Adrenal gland (tissue), 12 donors: ENCODE results near the gene MAP1B. TPM values are rescaled to one million over a fixed set of nuclear protein-coding genes. Genes with fewer than 3 reads are reported as not detected.

ENCODE experiments used
- DNase-seq, 7 donors: peaks; one replicate each; pipeline ENCODE4 v3.0.0-alpha.2; 2019 to 2020
- H3K27ac ChIP-seq, 5 donors: fragments of 200-600 bp; sonication (generic) in 4 of 5; 1 replicate in 3 of 5; 2 replicates in 2 of 5; pipeline versions ENCODE4 v1.5.1 to v1.8.0; 2016 to 2020; ENCODE audit warnings: mild to moderate bottlenecking in 1 of 5
- H3K27me3 ChIP-seq: fragments of 200-600 bp; 2 replicates; pipeline ENCODE4 v1.8.0; 2021
- H3K36me3 ChIP-seq, 2 donors: fragments of 200-600 bp; replicated peaks in 1 of 2; 1 replicate in 1 of 2; 2 replicates in 1 of 2; pipeline versions ENCODE4 v1.5.1 to v1.8.0; 2018 to 2022
- H3K4me1 ChIP-seq, 2 donors: fragments of 200-600 bp; replicated peaks in 1 of 2; 1 replicate in 1 of 2; 2 replicates in 1 of 2; pipeline versions ENCODE4 v1.5.1 to v1.8.0; 2018 to 2021
- H3K4me3 ChIP-seq, 4 donors: fragments of 200-600 bp; sonication (generic) in 3 of 4; one replicate each; pipeline ENCODE4 v1.5.1; 2016 to 2018
- H3K9me3 ChIP-seq, 3 donors: fragments of 200-600 bp; sonication (generic) in 1 of 3; replicated peaks in 1 of 3; 1 replicate in 2 of 3; 2 replicates in 1 of 3; pipeline versions ENCODE4 v1.5.1 to v1.8.0; 2016 to 2021
- CTCF ChIP-seq, 6 experiments: fragments of 450-650 bp in 4 of 6; fragments of 200-600 bp in 2 of 6; sonication (generic) in 1 of 6; IDR thresholded peaks; 1 replicate in 5 of 6; 2 replicates in 1 of 6; pipeline versions ENCODE4 v1.5.1 to v1.8.0; 2016 to 2021; ENCODE audit warnings: antibody characterized with exemption in 6 of 6, mild to moderate bottlenecking in 2 of 6, moderate library complexity in 1 of 6
- POLR2A ChIP-seq, 2 donors: fragments of 450-650 bp; IDR thresholded peaks; one replicate each; pipeline ENCODE4 v1.6.1; 2017; ENCODE audit warnings: antibody characterized with exemption in 2 of 2, mild to moderate bottlenecking in 2 of 2, moderate library complexity in 1 of 2
- WGBS, 4 donors: extraction: QIAGEN DNeasy Blood & Tissue Kit in 2 of 4; methylation state at CpG; one replicate each; pipeline versions ENCODE4 v1.1.5 to v1.1.7; 2013 to 2017; 5-methylcytosine and 5-hydroxymethylcytosine counted together
- intact Hi-C, 2 donors: fragments of 100-400 bp; cut with DNase I; formaldehyde crosslinking; loops; one replicate each; pipeline versions ENCODE4 v1.14.1 to v1.15.0; 2022 to 2023
- polyA plus RNA-seq, 3 donors: library from polyadenylated mRNA; stranded (reverse); fragments of 200-250 nt in 2 of 3; fragments of 350-450 nt in 1 of 3; fragmentation: Illumina TruSeq in 1 of 3; extraction: RNeasy Lipid Tissue Mini Kit (QIAGEN cat#74804) in 1 of 3; gene quantifications; one replicate each; pipeline ENCODE4 v1.2.3, GENCODE V29; 2013 to 2014
- total RNA-seq, 9 donors: library from RNA; depleted of rRNA in 4 of 9; stranded (reverse); fragments of >200 nt in 4 of 9; fragments of 120-200 nt in 1 of 9; fragmentation: NEBNext Ultra II Directional in 1 of 9; extraction: Animal tissue kit (Norgen Biotek cat#: 25700) in 1 of 9; gene quantifications; one replicate each; pipeline versions ENCODE4 v1.1.0 to v1.2.4, GENCODE V29; 2013 to 2023
- donor health status: healthy with polysubstance abuse.
- donor health status: Bipolar disorder and iron deficiency.
- donor health status: DM: yes; HTN: yes; CAD: no.
- donor health status: DM: no; HTN: no; CAD: no.
- donor health status: DM: no; HTN: no; CAD: no.
- donor health status: DM: yes; HTN: yes; CAD: no.

MAP1B gene
- total and polyA plus RNA-seq, 12 donors, result 11.5 to 258 (median 67.5) TPM

DNA sequence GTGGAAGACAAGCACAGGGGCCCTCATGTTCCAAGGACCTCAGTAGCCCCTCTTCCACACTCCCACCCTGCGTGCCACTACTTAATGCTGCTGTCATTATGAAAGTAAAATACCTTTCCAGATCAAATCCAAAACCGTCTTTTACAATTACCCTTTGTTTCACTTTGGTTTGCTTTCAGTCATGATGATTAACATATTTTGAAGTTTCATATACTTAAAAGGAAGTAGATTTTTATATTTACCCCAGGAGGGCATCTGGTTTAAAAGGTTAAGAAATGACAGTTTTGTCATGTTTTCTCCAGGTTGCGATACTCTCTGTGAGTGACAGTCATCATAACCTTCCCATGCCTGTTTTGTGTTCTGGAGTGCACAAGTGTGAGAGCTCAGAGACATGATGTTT lies 13.5 kb upstream of the MAP1B start:
- Histone ChIP-seq H3K4me3 (no peak overlapping the region), H3K27me3 (no peaks in the 10 kb centered on the region), H3K27ac (no peak overlapping the region), H3K4me1 (no peaks in the 10 kb centered on the region), H3K36me3 (no peaks in the 10 kb centered on the region), H3K9me3 (no peaks in the 10 kb centered on the region)
- 65 to 90% (median 86%) methylated on average over 3 of the region's 3 CpGs for WGBS, 4 donors
- TF ChIP-seq CTCF (IDR thresholded peaks at IDR 0.05), result no peak
- DNase-seq, result no peak
- intact Hi-C loops, result no loop called here

DNA sequence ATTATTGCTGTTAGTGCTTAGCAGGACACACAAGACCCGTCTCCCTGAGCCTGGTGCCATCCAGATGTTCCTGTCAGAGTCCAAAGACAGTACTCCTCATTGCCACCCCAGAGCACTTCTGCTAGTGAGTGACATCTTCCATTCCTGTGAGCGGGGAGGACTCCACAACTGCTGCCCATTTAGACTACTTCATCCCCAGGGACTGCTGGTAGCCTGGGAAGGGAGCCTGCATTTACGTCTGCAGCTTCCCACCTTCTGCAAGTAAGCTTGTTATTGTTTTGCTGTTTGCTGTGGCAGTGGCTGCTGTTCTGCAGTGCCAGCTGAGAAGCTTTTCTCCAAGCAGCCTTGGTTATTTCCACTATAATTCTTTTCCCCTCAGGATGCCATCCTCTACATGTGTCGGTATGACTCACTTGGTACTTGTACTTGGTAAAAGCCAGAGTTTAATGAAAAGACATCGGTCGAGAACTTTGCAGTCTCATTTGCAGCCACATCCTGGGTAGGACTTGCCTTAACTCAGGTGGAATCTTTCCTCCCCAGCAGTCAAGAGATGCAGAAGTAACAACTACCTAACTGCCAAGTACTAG lies 10.6 kb upstream of the MAP1B start:
- H3K4me1 ChIP-seq, result no peaks in the 10 kb centered on the region
- H3K27ac ChIP-seq, result no peak overlapping the region
- no peak for DNase-seq
- WGBS, 4 donors, result 58 to 66% (median 62%) methylated on average over 6 of the region's 6 CpGs
- H3K9me3 ChIP-seq, result no peaks in the 10 kb centered on the region
- no peaks in the 10 kb centered on the region for H3K36me3 ChIP-seq
- intact Hi-C loops, result no loop called here
- no peaks in the 10 kb centered on the region for H3K27me3 ChIP-seq
- no peak for TF ChIP-seq CTCF (IDR thresholded peaks at IDR 0.05)
- H3K4me3 ChIP-seq, result no peak overlapping the region

GRCh38 chr5:72101828-72102227 lies 5.4 kb upstream of the MAP1B start:
- no peaks in the 10 kb centered on the region for H3K36me3 ChIP-seq
- intact Hi-C loops, result no loop called here
- TF ChIP-seq CTCF (IDR thresholded peaks at IDR 0.05) (no peak), POLR2A (IDR thresholded peaks at IDR 0.05) (no peak)
- WGBS, 4 donors, result 52 to 93% (median 75%) methylated on average over 1 of the region's 1 CpG
- H3K4me3 ChIP-seq, result no peak overlapping the region
- H3K27ac ChIP-seq, result no peak overlapping the region
- no peaks in the 10 kb centered on the region for H3K9me3 ChIP-seq
- H3K4me1 ChIP-seq, result no peaks in the 10 kb centered on the region
- H3K27me3 ChIP-seq, result no peaks in the 10 kb centered on the region
- DNase-seq, result no peak

DNA sequence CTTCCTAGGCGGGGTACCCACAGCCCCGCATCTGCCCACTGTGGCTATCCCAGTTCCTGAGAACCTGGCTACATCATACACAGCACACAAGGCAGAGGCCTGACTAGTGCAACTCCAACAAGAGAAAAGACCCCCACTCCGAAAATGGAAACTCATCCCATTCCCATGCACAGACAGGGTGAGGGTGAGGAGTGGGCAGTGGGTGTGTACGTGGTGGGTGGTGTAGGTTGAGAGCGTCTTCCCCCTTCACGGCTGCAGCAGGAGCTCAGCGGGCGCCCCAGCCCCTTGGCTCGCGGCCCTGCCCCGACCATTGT lies 501 bp upstream of the MAP1B start:
- Histone ChIP-seq H3K27me3 (no peaks in the 10 kb centered on the region), H3K27ac (peak overlapping the region in 2 of 5 donors; percentile 79 to 87), H3K4me1 (peaks cover 0 to 12% of the 10 kb centered on the region in 2 donors), H3K4me3 (peak overlapping the region in 2 of 4 donors; percentile 27 to 79), H3K36me3 (no peaks in the 10 kb centered on the region), H3K9me3 (no peaks in the 10 kb centered on the region)
- intact Hi-C loops, result no loop called here
- TF ChIP-seq CTCF (IDR thresholded peaks at IDR 0.05) (no peak), POLR2A (IDR thresholded peaks at IDR 0.05) (no peak)
- 18 to 37% (median 24%) methylated on average over 6 to 11 of the region's 11 CpGs for WGBS, 4 donors
- no peak for DNase-seq
